ENCODE results near the gene DEPDC7.

The DEPDC7 gene

DNA sequence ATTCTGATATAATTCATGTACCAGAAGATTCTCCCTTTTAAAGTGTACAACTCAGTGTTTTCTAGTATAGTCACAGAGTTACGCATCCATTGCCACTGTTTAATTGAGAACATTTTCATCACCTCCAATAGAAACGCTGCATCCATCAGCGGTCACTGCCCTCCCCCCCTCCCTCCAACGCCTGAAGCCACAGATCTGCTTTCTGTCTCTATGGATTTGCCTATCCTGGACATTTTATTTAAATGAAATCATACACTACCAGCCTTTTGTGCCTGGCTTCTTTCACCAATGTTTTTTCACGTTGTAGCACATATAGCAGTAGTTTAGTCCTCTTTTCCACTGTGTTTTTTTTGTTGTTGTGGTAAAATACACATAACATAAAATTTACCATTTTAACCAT is 46.5 kb downstream of the DEPDC7 start:
- no peak for DNase-seq (ENCODE audit: low read depth)

DNA sequence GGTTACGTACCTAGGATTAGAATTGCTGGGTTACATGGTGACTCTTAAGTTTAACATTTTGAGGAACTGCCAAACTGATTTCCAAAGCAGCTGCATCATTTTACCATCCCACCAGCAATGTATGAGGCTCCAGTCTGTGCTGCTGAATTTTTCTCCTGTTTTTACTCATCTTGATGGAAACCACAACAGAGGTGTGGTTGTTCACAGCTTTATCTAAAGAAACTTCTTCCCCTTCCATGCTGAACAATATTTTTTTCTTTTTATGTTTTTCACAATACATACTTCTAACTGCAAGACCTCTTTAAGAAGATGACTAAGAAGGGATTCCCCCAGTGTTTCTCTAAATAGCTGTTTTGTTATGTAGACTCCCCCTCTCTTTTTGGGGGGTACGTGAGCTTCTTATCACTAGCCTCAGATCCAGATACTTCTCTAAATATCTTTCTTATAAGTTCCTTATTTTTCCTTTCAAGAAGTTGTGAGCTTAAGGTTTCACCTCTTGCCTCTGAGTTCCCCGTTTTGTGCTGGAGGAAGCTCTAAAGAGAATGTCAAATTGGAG is 47.7 kb downstream of the DEPDC7 start:
- DNase-seq (ENCODE audit: low read depth), result no peak

DNA sequence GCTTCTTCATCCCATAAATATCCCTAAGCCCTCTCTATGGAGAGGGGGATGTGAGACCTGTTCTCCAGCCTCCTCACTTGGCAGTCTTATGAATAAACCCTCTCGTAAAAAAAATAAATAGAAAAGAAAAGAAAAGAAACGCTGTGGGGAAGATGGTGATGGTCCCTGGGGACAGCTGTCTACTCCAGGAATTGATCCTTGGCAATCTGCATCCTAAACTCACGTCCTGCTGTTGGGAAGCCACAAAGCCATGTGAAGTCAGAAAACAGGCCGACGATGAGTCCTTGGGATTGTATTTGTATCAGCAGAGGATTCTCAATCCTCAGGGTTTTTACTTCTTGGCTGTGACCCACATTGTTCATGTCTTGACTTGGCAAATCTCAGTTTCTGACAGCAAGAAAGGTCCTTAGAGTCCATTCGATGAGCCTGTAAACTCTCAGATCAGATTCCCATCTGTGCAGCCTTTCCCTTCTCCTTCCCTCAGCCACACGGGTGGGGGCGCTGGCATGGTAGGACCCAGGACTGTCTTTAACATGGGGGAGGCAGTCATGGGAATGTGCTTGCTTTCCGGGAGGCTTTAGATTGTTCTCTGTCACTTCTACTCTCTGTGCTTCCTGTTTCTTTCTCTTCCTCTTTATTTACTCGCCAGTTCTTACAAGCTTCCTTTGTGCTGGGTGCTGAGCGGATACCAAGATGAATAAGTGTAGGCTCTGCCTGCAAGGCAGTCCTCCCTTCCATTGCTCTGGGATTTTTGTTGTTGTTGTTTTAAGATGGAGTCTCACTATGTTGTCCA is 48.6 kb downstream of the DEPDC7 start:
- no peak for DNase-seq (ENCODE audit: low read depth)

DNA sequence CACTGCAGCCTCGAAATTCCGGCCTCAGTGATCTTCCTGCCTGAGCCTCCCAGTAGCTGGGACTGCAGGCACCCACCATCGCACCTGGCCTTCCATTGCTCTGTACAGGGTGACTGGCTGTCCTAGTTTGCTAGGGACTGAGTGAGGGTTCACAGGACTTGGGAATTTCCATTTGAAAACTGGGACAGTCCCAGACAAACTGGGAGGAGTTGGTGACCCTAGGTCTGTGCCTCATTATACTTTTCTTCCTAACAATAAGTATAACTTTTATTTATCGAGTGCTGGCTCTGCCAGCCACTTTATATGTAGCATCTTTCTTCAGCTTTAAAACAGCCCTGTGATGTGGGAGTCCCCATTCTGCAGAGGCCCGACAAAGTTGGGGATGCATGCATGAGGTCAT is 49.2 kb downstream of the DEPDC7 start:
- DNase-seq (ENCODE audit: low read depth), result no peak

DNA sequence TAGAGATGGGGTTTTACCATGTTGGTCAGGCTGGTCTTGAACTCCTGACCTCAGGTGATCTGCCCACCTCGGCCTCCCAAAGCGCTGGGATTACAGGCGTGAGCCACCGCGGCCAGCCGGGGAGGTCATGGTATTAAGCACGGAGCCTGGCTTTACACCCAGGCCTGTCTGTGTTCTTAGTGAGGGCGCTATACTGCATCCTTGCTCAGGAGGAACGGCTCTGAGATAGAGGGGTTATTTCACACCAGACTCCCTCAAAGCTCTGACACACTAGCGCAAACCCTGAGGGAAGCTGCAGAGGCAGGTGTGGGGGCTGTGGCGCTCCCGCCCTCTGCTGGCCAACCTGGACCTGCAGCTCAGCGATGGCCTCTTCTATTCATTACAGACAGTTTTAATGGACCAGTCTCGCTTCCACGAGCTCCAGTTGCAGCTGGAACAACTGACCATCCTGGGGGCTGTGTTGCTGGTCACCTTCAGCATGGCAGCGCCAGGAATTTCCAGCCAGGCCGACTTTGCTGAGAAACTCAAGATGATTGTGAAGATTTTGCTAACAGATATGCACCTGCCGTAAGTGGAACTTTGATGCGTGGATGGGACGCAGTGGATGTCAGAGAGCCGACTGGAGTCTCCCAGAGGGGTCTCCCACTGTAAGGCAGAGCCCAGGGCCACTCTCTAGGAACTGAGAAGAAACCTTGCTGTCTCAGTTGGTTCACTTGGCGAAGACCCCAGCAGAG is 49.9 kb downstream of the DEPDC7 start:
- DNase-seq (ENCODE audit: low read depth), result peak; percentile 62

DNA sequence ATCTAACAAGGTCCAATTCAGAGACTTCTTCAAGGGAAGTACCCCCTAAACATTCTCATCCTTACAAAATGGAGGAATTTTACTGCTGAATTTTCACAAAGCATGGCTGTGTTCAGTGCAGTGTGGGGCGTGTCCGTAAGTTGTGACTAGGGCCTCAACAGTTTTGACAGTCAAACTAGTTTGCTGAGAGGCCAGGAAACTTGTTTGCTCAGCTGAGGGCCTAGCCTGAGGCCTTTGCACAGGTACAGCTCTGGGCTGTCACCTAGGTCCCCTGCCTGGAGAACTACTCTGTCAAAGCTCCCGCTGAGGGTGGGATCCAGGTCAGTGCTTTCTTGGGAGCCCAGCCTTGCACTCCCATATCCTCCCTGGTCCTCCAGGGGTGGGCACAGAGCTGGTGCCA is 51.6 kb downstream of the DEPDC7 start:
- no peak for DNase-seq (ENCODE audit: low read depth)

DNA sequence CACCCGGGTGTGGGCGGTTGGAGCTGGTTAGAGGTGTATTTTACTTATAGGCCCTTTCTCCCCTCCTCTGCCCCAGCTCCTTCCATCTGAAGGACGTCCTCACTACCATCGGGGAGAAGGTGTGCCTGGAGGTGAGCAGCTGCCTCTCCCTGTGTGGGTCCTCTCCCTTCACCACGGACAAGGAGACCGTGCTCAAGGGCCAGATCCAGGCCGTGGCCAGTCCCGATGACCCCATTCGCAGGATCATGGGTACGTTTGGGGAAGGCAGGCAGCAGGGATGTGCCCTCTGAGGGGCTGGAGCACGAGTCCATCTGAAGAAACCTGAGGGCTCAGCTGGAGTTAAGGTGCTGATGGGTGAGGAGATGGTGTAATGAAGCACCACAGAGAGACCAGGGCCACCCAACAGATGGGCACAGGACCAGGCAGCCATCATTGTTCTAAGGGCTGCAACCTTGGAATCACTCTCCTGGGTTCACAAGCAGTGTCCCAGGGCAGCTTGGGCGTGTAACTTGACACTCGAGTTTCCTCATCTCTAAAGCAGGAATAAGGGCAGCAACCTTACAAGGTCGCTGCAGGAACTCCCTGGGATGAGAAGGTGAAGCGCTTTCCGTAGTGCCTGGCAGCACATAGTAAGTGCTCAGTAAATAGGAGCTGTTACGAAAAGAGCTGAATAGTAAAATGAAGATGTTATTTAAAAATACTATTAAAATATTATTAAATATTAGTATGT is 53.1 kb downstream of the DEPDC7 start:
- no peak for DNase-seq (ENCODE audit: low read depth)

DNA sequence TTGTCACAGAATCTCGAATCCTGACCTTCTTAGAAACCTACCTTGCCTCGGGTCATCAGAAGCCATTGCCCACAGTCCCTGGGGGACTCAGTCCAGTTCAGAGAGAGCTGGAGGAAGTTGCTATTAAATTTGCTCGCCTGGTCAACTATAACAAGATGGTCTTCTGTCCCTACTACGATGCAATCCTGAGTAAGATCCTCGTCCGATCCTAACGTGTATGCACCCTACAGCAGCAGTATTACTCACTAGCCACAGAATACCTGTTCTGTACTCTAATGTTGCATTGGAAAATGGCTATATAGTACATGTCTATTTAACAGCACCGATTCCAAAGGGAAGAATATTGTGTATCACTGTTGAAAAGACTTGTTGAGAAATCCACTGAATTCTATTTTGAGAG is 56.8 kb downstream of the DEPDC7 start:
- no peak for DNase-seq (ENCODE audit: low read depth)

Measured in stimulated activated CD8-positive, alpha-beta memory T cell treated with anti-CD3 and anti-CD28 coated beads, Interleukin-4, amount 100 ng/mL, for 24 hours (primary cell).